Pons (tissue), 1 donor: ENCODE results near the gene ARPP19.
"Not testable (repeated sequence)": the region's sequence is repeated elsewhere in the genome, so short reads cannot be mapped to it uniquely, and the experiment has no call there.

ENCODE experiments used
- DNase-seq: peaks from one replicate; pipeline ENCODE4 v3.0.0-alpha.2; 2016; ENCODE audit warnings: low spot score

The ARPP19 gene

GRCh38 chr15:52551186-52551585, 17.6 kb downstream of the ARPP19 start:
- DNase-seq, result not testable (repeated sequence)

DNA sequence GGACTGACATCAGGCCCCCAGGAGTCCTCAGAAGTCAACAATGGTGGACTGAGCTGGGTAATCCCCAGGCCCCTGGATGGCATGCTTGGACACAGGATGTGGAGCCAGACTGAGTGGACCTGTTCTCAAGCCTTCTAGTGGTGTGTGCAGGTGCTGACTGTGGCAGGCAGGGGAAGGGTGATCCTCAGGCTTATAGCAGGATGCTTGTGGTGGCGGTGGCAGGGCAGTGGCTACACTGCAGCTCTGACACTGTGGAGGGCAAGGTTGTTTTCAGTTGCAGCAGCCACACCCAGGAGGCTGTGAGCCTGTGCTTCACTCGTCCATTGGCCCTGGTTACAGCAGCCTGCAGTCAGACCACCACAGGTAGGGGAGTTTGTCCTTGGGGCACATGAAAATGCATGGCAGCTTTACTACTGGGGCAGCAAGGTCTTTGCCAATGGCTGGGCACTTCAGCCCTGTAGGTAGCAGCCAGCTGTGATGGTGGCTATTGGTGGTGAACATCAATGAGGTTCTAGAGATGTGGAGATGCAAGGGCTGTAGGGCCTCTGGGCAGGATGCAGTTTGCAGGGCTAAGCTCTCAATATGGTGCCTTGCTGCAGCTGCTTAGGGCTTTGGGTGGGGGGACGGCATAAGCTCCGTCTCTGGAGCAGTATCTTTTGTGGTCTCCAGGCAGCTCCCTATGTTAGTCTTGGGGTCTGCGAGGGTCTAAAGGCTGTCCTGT, 22.6 kb downstream of the ARPP19 start:
- DNase-seq, result no peak

- no peak for DNase-seq
Observed at GRCh38 chr15:52540374-52541012, 28.3 kb downstream of the ARPP19 start.

GRCh38 chr15:52537459-52537858, 31.4 kb downstream of the ARPP19 start:
- no peak for DNase-seq

DNA sequence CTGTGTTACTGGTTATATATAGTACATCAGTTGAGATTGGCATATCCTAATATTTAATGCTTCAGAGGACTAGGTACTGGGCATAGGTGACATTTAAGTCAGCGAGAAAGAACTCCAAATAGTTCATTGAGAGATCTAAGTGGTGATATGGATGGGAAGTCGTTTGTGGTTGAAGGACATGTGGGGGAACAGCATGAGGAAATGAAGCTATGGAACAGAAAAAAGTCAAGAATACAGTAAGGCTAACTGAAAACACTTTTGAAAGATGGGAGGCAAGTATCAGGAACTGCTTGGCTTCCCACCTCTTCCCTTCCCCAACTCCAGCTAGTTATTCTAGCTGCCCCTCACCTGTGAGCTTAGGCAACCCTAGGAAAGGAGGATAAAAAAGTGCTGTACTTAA, 36.4 kb downstream of the ARPP19 start:
- DNase-seq, result no peak

GRCh38 chr15:52529940-52530339, 38.9 kb downstream of the ARPP19 start:
- no peak for DNase-seq

DNA sequence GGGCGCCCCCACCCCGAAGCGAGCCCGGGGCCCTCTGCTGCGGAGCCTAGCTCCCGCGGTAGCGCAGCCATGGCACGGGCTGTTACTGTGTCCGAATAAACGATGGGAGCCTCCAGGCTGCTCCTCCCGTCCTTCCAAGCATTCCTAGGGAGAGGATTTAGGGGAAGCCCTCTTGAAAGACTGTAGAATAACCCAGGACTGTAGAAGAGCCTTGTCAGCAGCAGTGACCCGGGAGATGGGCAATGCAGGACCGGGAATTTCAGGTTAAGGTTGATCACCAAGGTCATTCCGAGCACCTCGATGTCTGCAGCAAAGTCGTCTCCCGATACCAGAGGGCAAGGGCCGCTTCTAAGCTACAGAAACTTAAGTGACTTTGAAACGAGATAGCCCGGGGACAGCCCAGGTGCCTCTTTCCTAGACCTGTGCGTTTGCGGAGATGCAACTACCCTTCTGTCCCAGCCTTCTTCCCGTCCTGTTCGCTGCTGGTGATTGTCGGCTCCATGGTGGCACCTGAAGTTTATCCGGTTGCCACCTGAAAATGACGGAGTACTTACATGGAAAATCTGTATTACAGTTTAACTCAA, 39.4 kb downstream of the ARPP19 start:
- DNase-seq, result peak; percentile 41

DNA sequence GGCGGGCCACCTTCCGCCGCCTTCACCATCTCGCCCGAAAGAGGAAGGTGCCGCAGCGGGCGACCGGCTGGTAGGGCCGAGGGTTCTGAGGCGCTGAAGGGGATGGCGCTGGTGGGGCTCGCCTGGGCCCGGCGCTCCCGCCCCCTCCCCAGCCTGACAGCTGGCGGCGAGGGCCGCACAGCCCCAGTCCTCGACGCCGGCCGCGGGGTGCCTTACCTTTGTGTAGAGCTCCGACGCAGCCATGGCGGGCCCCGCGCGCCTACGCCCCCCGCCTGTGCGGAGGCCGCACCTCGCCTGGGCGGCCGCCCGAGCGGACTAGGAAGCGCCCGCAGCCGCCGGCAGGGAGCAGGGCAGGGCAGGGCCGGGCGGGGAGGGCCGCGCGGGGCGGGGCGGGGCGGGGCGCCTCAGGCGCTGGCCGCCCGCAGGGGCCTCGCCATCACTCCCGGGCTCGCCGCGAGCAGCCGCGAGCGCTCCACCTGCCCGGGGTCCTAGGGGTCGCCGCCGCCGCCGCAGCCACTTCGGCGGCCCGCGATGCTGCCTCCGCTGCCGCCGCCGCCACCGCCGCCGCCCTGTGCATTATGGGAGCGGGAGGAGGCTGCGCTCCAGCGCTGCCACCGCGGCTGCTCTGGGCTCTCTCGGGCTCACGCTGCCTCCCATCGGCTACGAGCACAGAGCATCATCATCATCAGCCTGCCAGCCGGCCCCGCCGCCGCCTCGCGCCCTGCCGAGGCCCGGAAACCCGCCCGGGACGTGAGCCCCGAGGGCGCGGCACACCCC, 40.1 kb downstream of the ARPP19 start, which contains the start of gene MYO5A:
Gene MYO5A (minus strand): TSS at position 317 of the 777 bp plus-strand sequence. CDS start 74 bp downstream, at position 243.
- DNase-seq, result peak; percentile 68

DNA sequence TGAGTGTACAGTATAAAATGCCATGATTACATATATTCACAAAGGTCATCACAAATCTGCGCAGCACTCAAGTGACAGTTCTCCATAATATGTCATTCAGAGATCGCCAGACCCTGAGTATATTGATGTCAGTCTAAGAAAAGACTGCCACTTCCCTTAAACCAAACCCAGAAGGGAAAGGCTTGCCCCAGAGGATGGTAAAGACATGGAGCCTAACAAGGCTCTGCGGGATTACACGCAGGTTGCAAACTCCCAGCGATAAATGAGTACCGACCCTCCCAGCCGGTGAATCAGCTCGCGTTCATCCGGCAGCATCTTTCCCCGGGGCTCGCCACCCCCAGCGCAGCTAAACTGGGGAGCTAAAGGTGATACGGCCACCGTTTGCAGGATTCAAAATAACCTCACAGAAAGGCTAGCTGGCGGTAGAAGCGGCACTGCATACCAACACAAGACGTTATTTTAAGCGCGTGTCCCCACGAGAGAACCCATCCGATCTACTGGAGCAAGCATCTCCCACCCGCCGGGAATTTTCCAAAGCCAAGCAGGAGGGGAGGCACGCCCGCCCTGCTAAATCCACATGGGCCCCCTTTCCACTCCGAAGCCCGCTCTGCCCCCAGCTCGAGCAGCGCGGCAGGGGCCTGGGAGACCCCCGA, 40.8 kb downstream of the ARPP19 start:
- DNase-seq, result peak; percentile 45

- DNase-seq, result peak; percentile 53
Observed at GRCh38 chr15:52527196-52527910, 41.5 kb downstream of the ARPP19 start.

GRCh38 chr15:52524223-52525136, 44.4 kb downstream of the ARPP19 start:
- DNase-seq, result no peak

- DNase-seq, result peak; percentile 54
Observed at GRCh38 chr15:52523647-52524046, 45.2 kb downstream of the ARPP19 start.

DNA sequence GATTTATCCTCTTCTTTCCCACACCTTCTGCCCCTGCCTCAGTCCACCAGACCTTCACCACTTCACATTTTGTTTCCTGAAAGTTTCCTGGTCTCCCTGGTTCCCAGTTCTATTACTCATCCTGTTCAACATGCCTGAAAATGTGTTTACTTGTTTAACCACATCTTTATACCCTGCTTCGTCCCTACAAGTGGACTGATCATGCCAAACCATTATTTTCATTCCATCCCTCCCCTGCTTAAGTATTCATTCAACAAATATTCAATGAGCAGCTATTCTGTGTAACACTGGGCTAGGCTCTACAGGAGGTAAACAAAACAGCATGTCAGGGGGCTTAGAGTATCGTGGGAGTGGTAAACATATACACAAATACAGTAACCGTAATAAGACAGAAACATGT, 45.6 kb downstream of the ARPP19 start:
- DNase-seq, result no peak

DNA sequence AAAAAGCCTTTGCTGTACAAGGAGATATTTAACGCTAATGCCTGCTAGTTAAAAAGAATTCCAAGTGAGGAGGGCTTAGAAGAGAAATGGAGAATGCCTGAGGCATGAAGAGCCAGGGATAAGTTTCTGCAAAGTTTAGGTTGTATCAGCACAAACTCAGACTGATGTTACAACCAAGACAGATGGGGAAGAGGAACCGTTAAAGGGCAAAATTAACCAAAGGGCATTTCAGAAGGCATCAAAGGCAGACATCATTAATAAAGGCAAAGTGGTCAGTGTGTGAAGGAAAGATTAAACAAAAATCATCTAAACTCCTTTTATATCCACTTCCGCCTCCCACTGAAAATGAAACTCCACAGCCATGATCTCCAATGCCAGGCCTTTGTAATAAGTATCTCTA, 47.1 kb downstream of the ARPP19 start:
- DNase-seq, result no peak

GRCh38 chr15:52520421-52520820, 48.4 kb downstream of the ARPP19 start:
- no peak for DNase-seq

- DNase-seq, result no peak
Observed at GRCh38 chr15:52518487-52519371, 50.1 kb downstream of the ARPP19 start.

DNA sequence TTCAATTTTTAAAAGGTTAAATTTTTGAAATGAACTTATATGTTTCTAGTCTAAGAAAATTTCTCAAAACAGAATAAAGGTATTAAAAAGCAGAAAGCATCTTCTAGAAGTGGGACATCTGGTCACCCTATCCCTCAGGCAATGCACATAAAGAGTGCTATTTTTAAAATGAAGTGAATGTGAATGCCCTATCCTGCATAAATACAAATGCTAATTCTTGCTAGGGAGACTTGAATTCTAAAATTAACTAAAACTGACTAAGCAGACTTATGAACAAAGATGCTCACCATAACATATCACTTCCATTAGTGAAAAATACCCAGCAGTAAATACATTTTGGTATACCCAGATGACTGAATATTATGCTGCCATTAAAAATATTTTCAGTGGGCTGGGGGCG, 51.8 kb downstream of the ARPP19 start:
- no peak for DNase-seq

GRCh38 chr15:52515343-52515742, 53.5 kb downstream of the ARPP19 start:
- DNase-seq, result no peak

GRCh38 chr15:52514482-52514881, 54.3 kb downstream of the ARPP19 start:
- DNase-seq, result no peak
